K562 (cell line): Measurements from ENCODE around the gene SLC25A34. TPM values are rescaled to one million over a fixed set of nuclear protein-coding genes. Genes with fewer than 3 reads are reported as not detected.
A peak's percentile ranks its signal among the peaks of the same experiment; 100 is the strongest.

Source experiments
- ATAC-seq: fragments of 200-7000 bp; cut with Tn5 transposase; 3 replicates; pipeline ENCODE4 v1.9.1; 2020; ENCODE audit warnings: moderate library complexity
- BruUV-seq: library from RNA; stranded (reverse); fragments of 400-500 nt; replicated peaks from 2 replicates; lab custom pipeline; 2021; lab: Mats Ljungman, UMichigan
- CTCF ChIA-PET: fragments of 300-600 bp; formaldehyde crosslinking; extraction: SDS; loops from one replicate; lab custom pipeline; 2021; ENCODE audit warnings: low intra/inter-chr PET ratio; lab: Yijun Ruan, JAX
- POLR2A ChIA-PET: fragments of 300-600, 350-650 bp; sonication (Branson Sonifier 250); formaldehyde crosslinking; extraction: SDS; loops from one replicate; lab custom pipeline; 2021; ENCODE audit warnings: antibody characterized with exemption, inconsistent platforms; lab: Yijun Ruan, JAX
- DNase-seq, 4 experiments: peaks; one replicate each; pipeline versions ENCODE4 v3.0.0 to v3.0.0-alpha.2; 2011 to 2018; ENCODE audit warnings: low spot score in 3 of 4, mixed read lengths in 3 of 4; ENCODE audit errors: extremely low read depth in 1 of 4
- FAIRE-seq: peaks from 2 replicates; lab custom pipeline; 2011; peaks lifted over from hg19 to GRCh38; lab: Jason Lieb, UNC
- H2AFZ ChIP-seq: 2 replicates; pipeline ENCODE4 v1.6.0; 2011; ENCODE audit warnings: low read depth, low read length, control low read depth, inconsistent platforms
- H3K27ac ChIP-seq: fragments of 200-600 bp; 3 replicates; pipeline ENCODE4 v1.8.0; 2011; ENCODE audit warnings: low read depth, mild to moderate bottlenecking, control low read depth, inconsistent platforms, low read length, moderate library complexity, mixed read lengths; ENCODE audit errors: extremely low read depth
- H3K27me3 ChIP-seq, 2 experiments: fragments of 300-600 bp in 1 of 2; 2 replicates in 1 of 2; 3 replicates in 1 of 2; pipeline versions ENCODE4 v1.6.0 to v1.8.0; 2011; ENCODE audit warnings: inconsistent platforms in 2 of 2, low read length in 2 of 2, mild to moderate bottlenecking in 1 of 2, mixed read lengths in 1 of 2, moderate library complexity in 1 of 2; ENCODE audit not compliant: control insufficient read depth in 2 of 2, insufficient read depth in 2 of 2
- H3K36me3 ChIP-seq: fragments of 300-600 bp; 3 replicates; pipeline ENCODE4 v1.8.0; 2011; ENCODE audit warnings: mild to moderate bottlenecking, low read length, inconsistent platforms; ENCODE audit not compliant: control insufficient read depth, insufficient read depth
- H3K4me1 ChIP-seq, 2 experiments: fragments of 200-600 bp in 1 of 2; replicated peaks in 1 of 2; 2 replicates in 1 of 2; 3 replicates in 1 of 2; pipeline versions ENCODE4 v1.5.1 to v1.8.0; 2011; ENCODE audit warnings: inconsistent platforms in 2 of 2, low read length in 2 of 2, mild to moderate bottlenecking in 1 of 2, mixed read lengths in 1 of 2, moderate library complexity in 1 of 2; ENCODE audit not compliant: control insufficient read depth in 2 of 2, insufficient read depth in 2 of 2
- H3K4me2 ChIP-seq: 2 replicates; pipeline ENCODE4 v1.6.1; 2011; ENCODE audit warnings: low read length, control low read depth, inconsistent platforms, mixed read lengths; ENCODE audit not compliant: insufficient read depth
- H3K4me3 ChIP-seq: fragments of 200-600 bp; sonication (generic), shearing (Covaris generic); 2 replicates; pipeline ENCODE4 v1.5.1; 2016; ENCODE audit warnings: control low read depth, inconsistent platforms
- H3K79me2 ChIP-seq: fragments of 200-600 bp; 3 replicates; pipeline ENCODE4 v1.8.0; 2011; ENCODE audit warnings: low read length, inconsistent platforms; ENCODE audit not compliant: control insufficient read depth, insufficient read depth
- H3K9ac ChIP-seq, 2 experiments: 2 replicates each; pipeline versions ENCODE4 v1.6.0 to v1.6.1; 2011; ENCODE audit warnings: low read depth in 2 of 2, low read length in 2 of 2, control low read depth in 1 of 2, inconsistent platforms in 1 of 2, mild to moderate bottlenecking in 1 of 2, mixed read lengths in 1 of 2; ENCODE audit not compliant: insufficient read depth in 1 of 2
- H3K9me1 ChIP-seq: one replicate; pipeline ENCODE4 v1.6.0; 2011; ENCODE audit warnings: inconsistent platforms, mild to moderate bottlenecking, low read length, moderate library complexity; ENCODE audit not compliant: control insufficient read depth, insufficient read depth
- H3K9me3 ChIP-seq: replicated peaks from 2 replicates; pipeline ENCODE4 v1.5.1; 2011; ENCODE audit warnings: low read depth, low read length, inconsistent platforms; ENCODE audit not compliant: control insufficient read depth, insufficient read depth
- H4K20me1 ChIP-seq: replicated peaks from 2 replicates; pipeline ENCODE4 v1.6.1; 2011; ENCODE audit warnings: low read length, inconsistent platforms, mixed read lengths; ENCODE audit not compliant: control insufficient read depth, insufficient read depth
- EGR1 ChIP-seq: fragments of 450-650 bp; conservative IDR thresholded peaks from 2 replicates; pipeline ENCODE4 v1.6.1; 2017; ENCODE audit warnings: mild to moderate bottlenecking
- IRF9 ChIP-seq: fragments of 450-650 bp; IDR thresholded peaks from 2 replicates; pipeline ENCODE4 v1.6.1; 2016; ENCODE audit warnings: missing biosample characterization, missing genetic modification characterization
- XRCC5 ChIP-seq: fragments of 200-400 bp; formaldehyde crosslinking; IDR thresholded peaks from 2 replicates; pipeline ENCODE4 v1.6.1; 2017; ENCODE audit warnings: low read depth, mild to moderate bottlenecking, low read length
- ZNF316 ChIP-seq: fragments of 450-650 bp; IDR thresholded peaks from 2 replicates; pipeline ENCODE4 v1.6.1; 2016
- WGBS: fragments of 100-300 bp; shearing (Covaris generic); methylation state at CpG from one replicate; pipeline ENCODE4 v1.1.6; 2016; ENCODE audit warnings: low coverage, mixed read lengths; ENCODE audit not compliant: insufficient coverage; ENCODE audit errors: missing lambda C conversion rate; 5-methylcytosine and 5-hydroxymethylcytosine counted together
- in situ Hi-C: fragments of 300-500 bp; cut with MboI; formaldehyde crosslinking; loops from 4 replicates; pipeline ENCODE4 v1.15.0; 2018; ENCODE audit warnings: inconsistent platforms, mixed read lengths
- intact Hi-C: fragments of 100-400 bp; cut with micrococcal nuclease; formaldehyde crosslinking; loops from 2 replicates; pipeline ENCODE4 v1.14.2; 2022
- polyA plus RNA-seq, 8 experiments: library from polyadenylated mRNA; depleted of rRNA in 4 of 8; stranded (reverse) in 5 of 8; unstranded in 3 of 8; fragments of >200 nt; fragmentation: Nextera tagmentation in 2 of 8; fragmentation: Illumina TruSeq in 1 of 8; extraction: Ambion mirVana in 2 of 8; extraction: Trizol in 1 of 8; gene quantifications; 2 replicates each; pipeline versions ENCODE4 v1.2.1 to v1.2.3, GENCODE V29; 2011 to 2014; ENCODE audit warnings: inconsistent platforms in 1 of 8, missing spikeins in 1 of 8
- total RNA-seq, 7 experiments: library from RNA; depleted of rRNA in 6 of 7; stranded (reverse); fragments of >200 nt in 6 of 7; fragmentation: Illumina TruSeq in 2 of 7; extraction: Trizol in 2 of 7; gene quantifications; 2 replicates each; pipeline versions ENCODE4 v1.2.1 to v1.2.3, GENCODE V29; 2011 to 2021; ENCODE audit warnings: low replicate concordance in 1 of 7

Gene SLC25A34
- total and polyA plus RNA-seq, 9 of the 15 experiments (the other 6 are each of a cell fraction or from before 2014, with no cell fraction given), result 0.01 to 0.57 (median 0.16) TPM

GRCh38 chr1:15703562-15703961, 32.5 kb upstream of the SLC25A34 start:
- ATAC-seq (peak; percentile 47), DNase-seq (no peak), FAIRE-seq (no peak)
- Histone ChIP-seq H3K4me1 (peaks cover 0 to 11% of the 10 kb centered on the region in 2 experiments; a peak in 2 of 5 replicates), H3K36me3 (peaks cover 24% of the 10 kb centered on the region; the same call in 2 of the 3 replicates), H4K20me1 (peaks cover 7% of the 10 kb centered on the region), H3K79me2 (peaks cover 56% of the 10 kb centered on the region), H2AFZ (no peak overlapping the region), H3K9me1 (no peaks in the 10 kb centered on the region), H3K27ac (no peak overlapping the region; the same call in 2 of the 3 replicates), H3K4me3 (no peak overlapping the region), H3K4me2 (no peak overlapping the region), H3K9ac (peak overlapping the region in 1 of 2 experiments; percentile 66; a peak in 2 of 4 replicates), H3K9me3 (no peaks in the 10 kb centered on the region), H3K27me3 (no peaks in the 10 kb centered on the region)
- intact Hi-C loops, result no loop called here
- ChIA-PET POLR2A (interaction anchor here (0.6 kb wide), 1 partner anchor 287 kb away, joined by 3 read pairs; no protein-coding TSS in a partner anchor), CTCF (no interaction called here)
- TF ChIP-seq EGR1, result 0 out of 2 replicates have a peak, but pooled peaks have one; percentile 34
- TF ChIP-seq ZNF316, result peak; percentile 47; the same call in 1 of the 2 replicates
- 0 out of 2 replicates have a peak, but pooled peaks have one; percentile 19 for TF ChIP-seq XRCC5
- TF ChIP-seq IRF9 (tag), result no peak
- in situ Hi-C loops, result no loop called here
- BruUV-seq, result no TSS peak
- WGBS, result 74% methylated on average over 9 of the region's 9 CpGs
